Upper lobe of right lung (tissue), 1 donor: Measurements from ENCODE around the gene PRCC. TPM values are rescaled to one million over a fixed set of nuclear protein-coding genes. Genes with fewer than 3 reads are reported as not detected.

Experiments used
- ATAC-seq: fragments of 200-7000 bp; cut with Tn5 transposase; one replicate; pipeline ENCODE4 v1.9.1; 2020; ENCODE audit warnings: mild to moderate bottlenecking, moderate library complexity
- DNase-seq: peaks from one replicate; pipeline ENCODE4 v3.0.0-alpha.2; 2020
- H3K27ac ChIP-seq: fragments of 200-600 bp; one replicate; pipeline ENCODE4 v1.8.0; 2022
- H3K27me3 ChIP-seq: fragments of 200-600 bp; one replicate; pipeline ENCODE4 v1.8.0; 2022; ENCODE audit warnings: mild to moderate bottlenecking
- H3K36me3 ChIP-seq: fragments of 200-600 bp; one replicate; pipeline ENCODE4 v1.8.0; 2022
- H3K4me1 ChIP-seq: fragments of 200-600 bp; one replicate; pipeline ENCODE4 v1.8.0; 2022
- H3K4me3 ChIP-seq: fragments of 200-600 bp; one replicate; pipeline ENCODE4 v1.8.0; 2022; ENCODE audit warnings: mild to moderate bottlenecking
- H3K9me3 ChIP-seq: fragments of 200-600 bp; one replicate; pipeline ENCODE4 v1.8.0; 2022
- CTCF ChIP-seq: fragments of 200-600 bp; IDR thresholded peaks from one replicate; pipeline ENCODE4 v1.8.0; 2022; ENCODE audit warnings: antibody characterized with exemption
- intact Hi-C: fragments of 100-400 bp; cut with DNase I; formaldehyde crosslinking; loops from one replicate; pipeline ENCODE4 v1.11.0; 2022
- total RNA-seq: library from RNA; stranded (reverse); fragmentation: NEBNext Ultra II Directional; extraction: Animal tissue kit (Norgen Biotek cat#: 25700); gene quantifications from one replicate; pipeline ENCODE4 v1.2.1, GENCODE V29; 2021
- donor health status: DM: no; HTN: yes; CAD: no; lungs with severe emphysema.

PRCC gene
- total RNA-seq, 1 donor from 2014 or later, result 48.5 TPM

GRCh38 chr1:156749419-156750118 lies 17.8 kb upstream of the PRCC start:
- no peak for ATAC-seq
- no peak for DNase-seq
- TF ChIP-seq CTCF, result no peak

GRCh38 chr1:156750191-156750672 lies 17.1 kb upstream of the PRCC start:
- Histone ChIP-seq H3K36me3 (no peaks in the 10 kb centered on the region), H3K9me3 (no peaks in the 10 kb centered on the region), H3K4me3 (peak overlapping the region; percentile 96), H3K27ac (peak overlapping the region; percentile 98), H3K27me3 (no peaks in the 10 kb centered on the region), H3K4me1 (peaks cover 52% of the 10 kb centered on the region)
- intact Hi-C loops, result no loop called here
- ATAC-seq (peak; percentile 4), DNase-seq (peak; percentile 77)
- no peak for TF ChIP-seq CTCF

More at GRCh38 chr1:156749419-156750118, 17.8 kb upstream of the PRCC start:
- intact Hi-C loops, result no loop called here
- peak overlapping the region; percentile 98 for H3K27ac ChIP-seq
- peaks cover 52% of the 10 kb centered on the region for H3K4me1 ChIP-seq
- H3K9me3 ChIP-seq, result no peaks in the 10 kb centered on the region
- no peaks in the 10 kb centered on the region for H3K27me3 ChIP-seq
- no peaks in the 10 kb centered on the region for H3K36me3 ChIP-seq
- peak overlapping the region; percentile 96 for H3K4me3 ChIP-seq

- ATAC-seq (peak; percentile 13), DNase-seq (peak; percentile 88)
- Histone ChIP-seq H3K4me3 (peak overlapping the region; percentile 96), H3K36me3 (no peaks in the 10 kb centered on the region), H3K27me3 (no peaks in the 10 kb centered on the region), H3K27ac (peak overlapping the region; percentile 98), H3K9me3 (no peaks in the 10 kb centered on the region), H3K4me1 (peaks cover 46% of the 10 kb centered on the region)
- intact Hi-C loops, result no loop called here
- TF ChIP-seq CTCF, result peak; percentile 13
Observed at GRCh38 chr1:156750711-156751450, 16.5 kb upstream of the PRCC start.

GRCh38 chr1:156751451-156751756 lies 15.9 kb upstream of the PRCC start, which contains the start of gene HDGF:
TSS of gene HDGF (minus strand) at chr1:156751675. CDS start at chr1:156751429, 246 bp downstream.
- Histone ChIP-seq H3K9me3 (no peaks in the 10 kb centered on the region), H3K4me1 (peaks cover 41% of the 10 kb centered on the region), H3K4me3 (peak within 1 kb of the TSS; percentile 96), H3K36me3 (no peaks in the 10 kb centered on the region), H3K27me3 (no peaks in the 10 kb centered on the region), H3K27ac (peak within 1 kb of the TSS; percentile 98)
- intact Hi-C loops, result no loop called here
- no peak for TF ChIP-seq CTCF
- DNase-seq, result no peak
- ATAC-seq, result no peak

GRCh38 chr1:156751757-156752481 lies 15.4 kb upstream of the PRCC start:
- intact Hi-C loops, result no loop called here
- H3K4me3 ChIP-seq, result peak overlapping the region; percentile 96
- DNase-seq, result peak; percentile 99
- no peaks in the 10 kb centered on the region for H3K36me3 ChIP-seq
- TF ChIP-seq CTCF, result no peak
- H3K4me1 ChIP-seq, result peaks cover 41% of the 10 kb centered on the region
- H3K27me3 ChIP-seq, result no peaks in the 10 kb centered on the region
- peak; percentile 91 for ATAC-seq
- peak overlapping the region; percentile 98 for H3K27ac ChIP-seq
- no peaks in the 10 kb centered on the region for H3K9me3 ChIP-seq
